ENCODE measurements around the gene SEC14L3. TPM values are rescaled to one million over a fixed set of nuclear protein-coding genes. Genes with fewer than 3 reads are reported as not detected.

The SEC14L3 gene
- total and polyA plus RNA-seq, 2 of the 13 experiments (the other 11 are each of a cell fraction or from before 2014, with no cell fraction given): not detected

DNA sequence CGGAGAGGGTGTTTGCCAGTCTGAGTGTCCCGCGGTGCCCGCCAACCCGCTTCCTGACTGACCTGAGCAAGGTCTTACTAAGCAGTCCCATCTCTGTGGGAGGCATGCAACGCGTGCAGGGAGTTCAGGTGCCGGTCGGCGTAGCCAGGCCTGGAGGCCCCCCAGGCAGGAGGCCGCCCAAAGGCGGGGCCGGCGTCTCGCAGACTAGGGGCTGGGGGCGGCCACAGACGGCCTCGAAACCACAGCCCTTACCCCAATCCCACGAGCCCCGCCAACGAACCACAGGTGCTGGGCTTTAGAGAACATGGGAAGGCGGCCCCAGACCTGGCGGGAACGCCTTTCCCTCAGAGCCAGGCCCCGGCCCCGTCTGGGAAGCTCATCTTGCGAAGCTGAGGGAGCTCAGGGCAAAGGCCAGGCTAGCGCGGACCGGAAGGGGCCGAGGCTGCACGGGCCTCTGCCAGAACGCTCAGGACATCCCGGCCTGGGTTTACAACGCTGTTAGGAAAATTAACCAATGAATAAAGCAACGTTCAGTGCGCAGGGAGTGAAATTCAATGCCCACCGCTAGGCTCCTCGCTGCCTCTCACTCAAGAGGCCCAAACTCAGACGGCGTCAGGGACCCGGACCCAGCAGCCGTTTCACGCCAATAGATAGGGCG is 48.4 kb downstream of the SEC14L3 start (continued):
- no peak; the same call in 1 of the 2 replicates for TF ChIP-seq MEIS2 (CRISPR knock-in tag; IDR thresholded peaks at IDR 0.05)
- no peak for TF ChIP-seq SP140L (CRISPR knock-in tag; IDR thresholded peaks at IDR 0.05; ENCODE audit: borderline replicate concordance)
- TF ChIP-seq NCOA1 (CRISPR knock-in tag; IDR thresholded peaks at IDR 0.05): peak; percentile 96
- no peak for TF ChIP-seq MAZ (IDR thresholded peaks at IDR 0.05; ENCODE audit: borderline replicate concordance, low read depth, low read length)
- TF ChIP-seq MAZ (CRISPR knock-in tag; IDR thresholded peaks at IDR 0.05; ENCODE audit: low read depth): no peak
- TF ChIP-seq ZNF335 (CRISPR knock-in tag; IDR thresholded peaks at IDR 0.05): no peak
- TF ChIP-seq NR3C1 (CRISPR knock-in tag; IDR thresholded peaks at IDR 0.05): no peak
- TF ChIP-seq, protein P1, sequence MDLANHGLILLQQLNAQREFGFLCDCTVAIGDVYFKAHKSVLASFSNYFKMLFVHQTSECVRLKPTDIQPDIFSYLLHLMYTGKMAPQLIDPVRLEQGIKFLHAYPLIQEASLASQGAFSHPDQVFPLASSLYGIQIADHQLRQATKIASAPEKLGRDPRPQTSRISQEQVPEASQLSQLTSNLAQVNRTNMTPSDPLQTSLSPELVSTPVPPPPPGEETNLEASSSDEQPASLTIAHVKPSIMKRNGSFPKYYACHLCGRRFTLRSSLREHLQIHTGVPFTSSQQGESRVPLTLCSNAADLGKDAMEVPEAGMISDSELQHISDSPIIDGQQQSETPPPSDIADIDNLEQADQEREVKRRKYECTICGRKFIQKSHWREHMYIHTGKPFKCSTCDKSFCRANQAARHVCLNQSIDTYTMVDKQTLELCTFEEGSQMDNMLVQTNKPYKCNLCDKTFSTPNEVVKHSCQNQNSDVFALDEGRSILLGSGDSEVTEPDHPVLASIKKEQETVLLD (CRISPR knock-in tag; IDR thresholded peaks at IDR 0.05; ENCODE audit: low read depth): no peak; the same call in 1 of the 2 replicates
- TF ChIP-seq KDM1A (CRISPR knock-in tag; IDR thresholded peaks at IDR 0.05): no peak
- peak; percentile 85 for TF ChIP-seq ZNF264 (CRISPR knock-in tag; IDR thresholded peaks at IDR 0.05)
- 0 out of 2 replicates have a peak, but pooled peaks have one; percentile 19 for TF ChIP-seq ARHGAP35 (CRISPR knock-in tag; IDR thresholded peaks at IDR 0.05; ENCODE audit: borderline replicate concordance)
- TF ChIP-seq KAT7 (CRISPR knock-in tag; IDR thresholded peaks at IDR 0.05; ENCODE audit: borderline replicate concordance): peak; percentile 74; the same call in 1 of the 2 replicates
- TF ChIP-seq GLI4 (CRISPR knock-in tag; IDR thresholded peaks at IDR 0.05; ENCODE audit: borderline replicate concordance): peak; percentile 82; the same call in 1 of the 2 replicates
- TF ChIP-seq ZNF782 (CRISPR knock-in tag; IDR thresholded peaks at IDR 0.05; ENCODE audit: borderline replicate concordance): peak; percentile 71; the same call in 1 of the 2 replicates
- no peak for TF ChIP-seq AKAP8 (CRISPR knock-in tag; IDR thresholded peaks at IDR 0.05)
- TF ChIP-seq HES4 (CRISPR knock-in tag; IDR thresholded peaks at IDR 0.05; ENCODE audit: borderline replicate concordance): no peak
- TF ChIP-seq SIX1 (CRISPR knock-in tag; IDR thresholded peaks at IDR 0.05; ENCODE audit: borderline replicate concordance): no peak
- TF ChIP-seq, protein P2, sequence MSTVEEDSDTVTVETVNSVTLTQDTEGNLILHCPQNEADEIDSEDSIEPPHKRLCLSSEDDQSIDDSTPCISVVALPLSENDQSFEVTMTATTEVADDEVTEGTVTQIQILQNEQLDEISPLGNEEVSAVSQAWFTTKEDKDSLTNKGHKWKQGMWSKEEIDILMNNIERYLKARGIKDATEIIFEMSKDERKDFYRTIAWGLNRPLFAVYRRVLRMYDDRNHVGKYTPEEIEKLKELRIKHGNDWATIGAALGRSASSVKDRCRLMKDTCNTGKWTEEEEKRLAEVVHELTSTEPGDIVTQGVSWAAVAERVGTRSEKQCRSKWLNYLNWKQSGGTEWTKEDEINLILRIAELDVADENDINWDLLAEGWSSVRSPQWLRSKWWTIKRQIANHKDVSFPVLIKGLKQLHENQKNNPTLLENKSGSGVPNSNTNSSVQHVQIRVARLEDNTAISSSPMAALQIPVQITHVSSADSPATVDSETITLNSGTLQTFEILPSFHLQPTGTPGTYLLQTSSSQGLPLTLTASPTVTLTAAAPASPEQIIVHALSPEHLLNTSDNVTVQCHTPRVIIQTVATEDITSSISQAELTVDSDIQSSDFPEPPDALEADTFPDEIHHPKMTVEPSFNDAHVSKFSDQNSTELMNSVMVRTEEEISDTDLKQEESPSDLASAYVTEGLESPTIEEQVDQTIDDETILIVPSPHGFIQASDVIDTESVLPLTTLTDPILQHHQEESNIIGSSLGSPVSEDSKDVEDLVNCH (CRISPR knock-in tag; IDR thresholded peaks at IDR 0.05): 0 out of 2 replicates have a peak, but pooled peaks have one; percentile 44
- 0 out of 2 replicates have a peak, but pooled peaks have one; percentile 10 for TF ChIP-seq ZNF7 (CRISPR knock-in tag; IDR thresholded peaks at IDR 0.05)
- TF ChIP-seq MTA1 (CRISPR knock-in tag; IDR thresholded peaks at IDR 0.05; ENCODE audit: borderline replicate concordance): no peak
- TF ChIP-seq ZNF317 (CRISPR knock-in tag; IDR thresholded peaks at IDR 0.05): peak; percentile 67
- TF ChIP-seq MBNL3 (CRISPR knock-in tag; conservative IDR thresholded peaks at IDR 0.05): no peak
- peak; percentile 63; the same call in 1 of the 2 replicates for TF ChIP-seq ERF (CRISPR knock-in tag; IDR thresholded peaks at IDR 0.05)
- TF ChIP-seq HNF4G (IDR thresholded peaks at IDR 0.05; ENCODE audit: borderline replicate concordance, low read depth, low read length): no peak
- TF ChIP-seq HNF4G (CRISPR knock-in tag; IDR thresholded peaks at IDR 0.05; ENCODE audit: borderline replicate concordance, low read depth): 0 out of 2 replicates have a peak, but pooled peaks have one; percentile 50
- no peak; the same call in 1 of the 2 replicates for TF ChIP-seq BCL6 (CRISPR knock-in tag; IDR thresholded peaks at IDR 0.05)
- TF ChIP-seq SAFB2 (CRISPR knock-in tag; IDR thresholded peaks at IDR 0.05; ENCODE audit: borderline replicate concordance, low read depth): 0 out of 2 replicates have a peak, but pooled peaks have one; percentile 54
- TF ChIP-seq ZNF432 (CRISPR knock-in tag; IDR thresholded peaks at IDR 0.05; ENCODE audit: borderline replicate concordance): no peak
- TF ChIP-seq ZNF549 (CRISPR knock-in tag; IDR thresholded peaks at IDR 0.05): no peak

All from HepG2 (cell line).